Measurements from ENCODE around the gene DESI2.

GRCh38 chr1:244615301-244615700 lies 37.6 kb upstream of the DESI2 start:
- TF ChIP-seq CTCF (conservative IDR thresholded peaks at IDR 0.05; ENCODE audit: low read length) (no peak), EZH2phosphoT487 (IDR thresholded peaks at IDR 0.05; ENCODE audit: borderline replicate concordance, low read depth, low read length) (no peak)
